GDM1 (cell line): Measurements from ENCODE around the gene RAB14.

Experiments
- DNase-seq: peaks from one replicate; lab custom pipeline; 2025; lab: John Stamatoyannopoulos, UW

RAB14 gene

GRCh38 chr9:121201738-121202533 is at the start of gene RAB14:
Gene RAB14 (minus strand): TSS chr9:121201869. CDS start chr9:121193412, 8,457 bp downstream.
- DNase-seq = peak; percentile 99

- DNase-seq = no peak
These were observed 47.9 kb upstream of the RAB14 start for GRCh38 chr9:121249563-121249962.

GRCh38 chr9:121246821-121247561 is 45.3 kb upstream of the RAB14 start:
- no peak for DNase-seq

- no peak for DNase-seq
These were observed 41.3 kb upstream of the RAB14 start for GRCh38 chr9:121242959-121243346.

- DNase-seq = no peak
These were observed 40.7 kb upstream of the RAB14 start for GRCh38 chr9:121242219-121242958.

GRCh38 chr9:121240472-121241135 is 38.9 kb upstream of the RAB14 start:
- DNase-seq = no peak

GRCh38 chr9:121239851-121240250 is 38.2 kb upstream of the RAB14 start:
- DNase-seq = no peak

GRCh38 chr9:121239071-121239470 is 37.4 kb upstream of the RAB14 start:
- no peak for DNase-seq

- no peak for DNase-seq
These were observed 36.2 kb upstream of the RAB14 start for GRCh38 chr9:121237916-121238315.

GRCh38 chr9:121235512-121235911 is 33.8 kb upstream of the RAB14 start:
- DNase-seq = no peak

- DNase-seq = no peak
These were observed 33.1 kb upstream of the RAB14 start for GRCh38 chr9:121234832-121235161.

GRCh38 chr9:121233906-121234831 is 32.5 kb upstream of the RAB14 start:
- DNase-seq = no peak

GRCh38 chr9:121232251-121232650 is 30.6 kb upstream of the RAB14 start:
- DNase-seq = no peak

- no peak for DNase-seq
These were observed 28.6 kb upstream of the RAB14 start for GRCh38 chr9:121230256-121230655.

GRCh38 chr9:121227862-121228261 is 26.2 kb upstream of the RAB14 start:
- no peak for DNase-seq

GRCh38 chr9:121226175-121226574 is 24.5 kb upstream of the RAB14 start:
- DNase-seq = no peak

- DNase-seq = no peak
These were observed 23.6 kb upstream of the RAB14 start for GRCh38 chr9:121225240-121225639.

GRCh38 chr9:121222524-121223171 is 21.0 kb upstream of the RAB14 start:
- DNase-seq = no peak

- no peak for DNase-seq
These were observed 20.0 kb upstream of the RAB14 start for GRCh38 chr9:121221664-121222055.

GRCh38 chr9:121220996-121221663 is 19.5 kb upstream of the RAB14 start:
- no peak for DNase-seq
